K562 (cell line): ENCODE data around the gene RBFOX1. TPM values are rescaled to one million over a fixed set of nuclear protein-coding genes. Genes with fewer than 3 reads are reported as not detected.

Experiments
- ATAC-seq: fragments of 200-7000 bp; cut with Tn5 transposase; 3 replicates; pipeline ENCODE4 v1.9.1; 2020; ENCODE audit warnings: moderate library complexity
- BruUV-seq: library from RNA; stranded (reverse); fragments of 400-500 nt; replicated peaks from 2 replicates; lab custom pipeline; 2021; lab: Mats Ljungman, UMichigan
- CTCF ChIA-PET: fragments of 300-600 bp; formaldehyde crosslinking; extraction: SDS; loops from one replicate; lab custom pipeline; 2021; ENCODE audit warnings: low intra/inter-chr PET ratio; lab: Yijun Ruan, JAX
- POLR2A ChIA-PET: fragments of 300-600, 350-650 bp; sonication (Branson Sonifier 250); formaldehyde crosslinking; extraction: SDS; loops from one replicate; lab custom pipeline; 2021; ENCODE audit warnings: antibody characterized with exemption, inconsistent platforms; lab: Yijun Ruan, JAX
- DNase-seq, 4 experiments: peaks; one replicate each; pipeline versions ENCODE4 v3.0.0 to v3.0.0-alpha.2; 2011 to 2018; ENCODE audit warnings: low spot score in 3 of 4, mixed read lengths in 3 of 4; ENCODE audit errors: extremely low read depth in 1 of 4
- FAIRE-seq: peaks from 2 replicates; lab custom pipeline; 2011; peaks lifted over from hg19 to GRCh38; lab: Jason Lieb, UNC
- H2AFZ ChIP-seq: 2 replicates; pipeline ENCODE4 v1.6.0; 2011; ENCODE audit warnings: low read depth, low read length, control low read depth, inconsistent platforms
- H3K27ac ChIP-seq: fragments of 200-600 bp; 3 replicates; pipeline ENCODE4 v1.8.0; 2011; ENCODE audit warnings: low read depth, mild to moderate bottlenecking, control low read depth, inconsistent platforms, low read length, moderate library complexity, mixed read lengths; ENCODE audit errors: extremely low read depth
- H3K27me3 ChIP-seq, 2 experiments: fragments of 300-600 bp in 1 of 2; 2 replicates in 1 of 2; 3 replicates in 1 of 2; pipeline versions ENCODE4 v1.6.0 to v1.8.0; 2011; ENCODE audit warnings: inconsistent platforms in 2 of 2, low read length in 2 of 2, mild to moderate bottlenecking in 1 of 2, mixed read lengths in 1 of 2, moderate library complexity in 1 of 2; ENCODE audit not compliant: control insufficient read depth in 2 of 2, insufficient read depth in 2 of 2
- H3K36me3 ChIP-seq: fragments of 300-600 bp; 3 replicates; pipeline ENCODE4 v1.8.0; 2011; ENCODE audit warnings: mild to moderate bottlenecking, low read length, inconsistent platforms; ENCODE audit not compliant: control insufficient read depth, insufficient read depth
- H3K4me1 ChIP-seq, 2 experiments: fragments of 200-600 bp in 1 of 2; replicated peaks in 1 of 2; 2 replicates in 1 of 2; 3 replicates in 1 of 2; pipeline versions ENCODE4 v1.5.1 to v1.8.0; 2011; ENCODE audit warnings: inconsistent platforms in 2 of 2, low read length in 2 of 2, mild to moderate bottlenecking in 1 of 2, mixed read lengths in 1 of 2, moderate library complexity in 1 of 2; ENCODE audit not compliant: control insufficient read depth in 2 of 2, insufficient read depth in 2 of 2
- H3K4me2 ChIP-seq: 2 replicates; pipeline ENCODE4 v1.6.1; 2011; ENCODE audit warnings: low read length, control low read depth, inconsistent platforms, mixed read lengths; ENCODE audit not compliant: insufficient read depth
- H3K4me3 ChIP-seq: fragments of 200-600 bp; sonication (generic), shearing (Covaris generic); 2 replicates; pipeline ENCODE4 v1.5.1; 2016; ENCODE audit warnings: control low read depth, inconsistent platforms
- H3K79me2 ChIP-seq: fragments of 200-600 bp; 3 replicates; pipeline ENCODE4 v1.8.0; 2011; ENCODE audit warnings: low read length, inconsistent platforms; ENCODE audit not compliant: control insufficient read depth, insufficient read depth
- H3K9ac ChIP-seq, 2 experiments: 2 replicates each; pipeline versions ENCODE4 v1.6.0 to v1.6.1; 2011; ENCODE audit warnings: low read depth in 2 of 2, low read length in 2 of 2, control low read depth in 1 of 2, inconsistent platforms in 1 of 2, mild to moderate bottlenecking in 1 of 2, mixed read lengths in 1 of 2; ENCODE audit not compliant: insufficient read depth in 1 of 2
- H3K9me1 ChIP-seq: one replicate; pipeline ENCODE4 v1.6.0; 2011; ENCODE audit warnings: inconsistent platforms, mild to moderate bottlenecking, low read length, moderate library complexity; ENCODE audit not compliant: control insufficient read depth, insufficient read depth
- H3K9me3 ChIP-seq: replicated peaks from 2 replicates; pipeline ENCODE4 v1.5.1; 2011; ENCODE audit warnings: low read depth, low read length, inconsistent platforms; ENCODE audit not compliant: control insufficient read depth, insufficient read depth
- H4K20me1 ChIP-seq: replicated peaks from 2 replicates; pipeline ENCODE4 v1.6.1; 2011; ENCODE audit warnings: low read length, inconsistent platforms, mixed read lengths; ENCODE audit not compliant: control insufficient read depth, insufficient read depth
- ASH1L ChIP-seq: fragments of 450-650 bp; IDR thresholded peaks from 2 replicates; pipeline ENCODE4 v1.6.1; 2018; ENCODE audit warnings: borderline replicate concordance, mild to moderate bottlenecking, low read depth; ENCODE audit not compliant: partially characterized antibody
- FOXM1 ChIP-seq, 2 experiments: fragments of 450-650 bp in 1 of 2; sonication (generic) in 1 of 2; formaldehyde crosslinking in 1 of 2; IDR thresholded peaks; 2 replicates each; pipeline versions ENCODE4 v1.6.1 to v1.9.0; 2017 to 2022; ENCODE audit warnings: low read depth in 2 of 2, mild to moderate bottlenecking in 2 of 2, missing genetic modification reagents in 1 of 2, moderate library complexity in 1 of 2
- FUS ChIP-seq: fragments of 200-400 bp; formaldehyde crosslinking; optimal IDR thresholded peaks from 2 replicates; pipeline ENCODE3; 2017; ENCODE audit warnings: low read depth, low read length
- ILF3 ChIP-seq: fragments of 450-650 bp; IDR thresholded peaks from 2 replicates; pipeline ENCODE4 v1.6.1; 2018; ENCODE audit warnings: antibody characterized with exemption, mild to moderate bottlenecking, moderate library complexity, borderline replicate concordance
- MYNN ChIP-seq, 2 experiments: sonication (generic); formaldehyde crosslinking in 1 of 2; IDR thresholded peaks; 2 replicates each; pipeline versions ENCODE4 v1.5.0 to v1.6.1; 2016 to 2020; ENCODE audit warnings: antibody characterized with exemption in 1 of 2, missing genetic modification reagents in 1 of 2
- SNRNP70 ChIP-seq: fragments of 200-400 bp; formaldehyde crosslinking; optimal IDR thresholded peaks from 2 replicates; pipeline ENCODE3; 2017; ENCODE audit warnings: low read depth, low read length
- TAF15 ChIP-seq: fragments of 200-400 bp; formaldehyde crosslinking; IDR thresholded peaks from 2 replicates; pipeline ENCODE4 v1.6.1; 2017; ENCODE audit warnings: mild to moderate bottlenecking, low read depth, low read length, moderate library complexity
- ZNF165 ChIP-seq: fragments of 250-450 bp; sonication (Bioruptor Pico); IDR thresholded peaks from 2 replicates; pipeline ENCODE4 v1.4.0; 2020; ENCODE audit warnings: borderline replicate concordance
- ZNF584 ChIP-seq: fragments of 200-800 bp; sonication (Bioruptor generic); IDR thresholded peaks from 2 replicates; pipeline ENCODE4 v1.6.1; 2016; ENCODE audit warnings: low read depth, mild to moderate bottlenecking, missing genetic modification characterization, missing compliant biosample characterization
- WGBS: fragments of 100-300 bp; shearing (Covaris generic); methylation state at CpG from one replicate; pipeline ENCODE4 v1.1.6; 2016; ENCODE audit warnings: low coverage, mixed read lengths; ENCODE audit not compliant: insufficient coverage; ENCODE audit errors: missing lambda C conversion rate; 5-methylcytosine and 5-hydroxymethylcytosine counted together
- in situ Hi-C: fragments of 300-500 bp; cut with MboI; formaldehyde crosslinking; loops from 4 replicates; pipeline ENCODE4 v1.15.0; 2018; ENCODE audit warnings: inconsistent platforms, mixed read lengths
- intact Hi-C: fragments of 100-400 bp; cut with micrococcal nuclease; formaldehyde crosslinking; loops from 2 replicates; pipeline ENCODE4 v1.14.2; 2022
- polyA plus RNA-seq, 8 experiments: library from polyadenylated mRNA; depleted of rRNA in 4 of 8; stranded (reverse) in 5 of 8; unstranded in 3 of 8; fragments of >200 nt; fragmentation: Nextera tagmentation in 2 of 8; fragmentation: Illumina TruSeq in 1 of 8; extraction: Ambion mirVana in 2 of 8; extraction: Trizol in 1 of 8; gene quantifications; 2 replicates each; pipeline versions ENCODE4 v1.2.1 to v1.2.3, GENCODE V29; 2011 to 2014; ENCODE audit warnings: inconsistent platforms in 1 of 8, missing spikeins in 1 of 8
- total RNA-seq, 7 experiments: library from RNA; depleted of rRNA in 6 of 7; stranded (reverse); fragments of >200 nt in 6 of 7; fragmentation: Illumina TruSeq in 2 of 7; extraction: Trizol in 2 of 7; gene quantifications; 2 replicates each; pipeline versions ENCODE4 v1.2.1 to v1.2.3, GENCODE V29; 2011 to 2021; ENCODE audit warnings: low replicate concordance in 1 of 7

The RBFOX1 gene
- total and polyA plus RNA-seq, 9 of the 15 experiments (the other 6 are each of a cell fraction or from before 2014, with no cell fraction given), result 0.03 TPM; not detected in 8

GRCh38 chr16:7714775-7715174, 382.1 kb downstream of the RBFOX1 start:
- H3K9me1 ChIP-seq, result no peaks in the 10 kb centered on the region
- ATAC-seq, result no peak
- H3K9me3 ChIP-seq, result no peaks in the 10 kb centered on the region

DNA sequence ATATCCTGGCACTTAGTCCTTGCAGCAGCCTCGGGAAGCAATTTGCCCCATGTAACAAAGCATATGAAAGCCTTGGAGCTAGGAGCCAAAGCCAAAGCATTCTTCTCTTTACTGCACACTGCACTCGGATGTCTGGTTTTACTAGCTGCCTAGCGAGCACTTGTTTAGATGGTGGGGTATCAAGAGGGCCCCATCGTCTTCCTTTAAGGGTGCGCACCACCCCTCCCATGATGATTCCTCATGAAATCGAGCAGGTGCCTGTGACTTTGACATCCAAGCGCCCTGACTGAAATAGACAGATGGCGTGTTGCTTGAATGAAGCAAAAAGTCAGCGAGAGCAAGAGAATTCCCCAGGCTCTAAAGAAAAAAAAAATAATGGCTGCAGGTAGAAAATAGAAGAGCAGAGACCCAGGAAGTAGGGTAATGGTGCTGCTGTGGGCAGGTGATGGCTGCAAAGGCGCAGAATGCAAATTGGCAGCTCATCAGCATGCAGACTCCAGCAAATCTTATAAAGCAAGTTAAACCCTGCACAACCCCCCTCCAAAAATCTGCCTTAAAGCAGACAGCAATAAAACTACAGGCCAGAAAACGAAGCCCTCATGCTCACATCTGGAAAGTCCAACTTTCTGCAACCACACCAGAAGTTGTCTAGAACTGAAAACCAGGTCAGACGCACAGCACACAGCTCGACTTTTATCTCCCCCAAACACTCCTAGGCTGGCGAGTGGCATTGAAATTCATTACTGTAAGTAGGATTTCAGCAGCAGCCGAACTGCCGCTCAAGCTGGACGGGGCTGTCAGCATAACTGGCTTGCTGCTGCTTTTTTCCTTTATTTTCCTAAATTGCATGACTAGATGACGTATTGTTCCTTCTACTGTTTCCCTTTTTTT, 384.3 kb downstream of the RBFOX1 start:
- H3K79me2 ChIP-seq, result no peaks in the 10 kb centered on the region
- no peaks in the 10 kb centered on the region for H4K20me1 ChIP-seq
- no peak for ATAC-seq
- ChIA-PET POLR2A (interaction anchor here (0.6 to 1.3 kb wide), 3 partner anchors 16 to 941 kb away, joined by 3 to 5 read pairs (median 3); no protein-coding TSS in a partner anchor), CTCF (no interaction called here)
- WGBS, result under 1% methylated on average over 18 of the region's 18 CpGs
- in situ Hi-C loops, result no loop called here
- no TSS peak for BruUV-seq
- H3K36me3 ChIP-seq, result no peaks in the 10 kb centered on the region
- no peak overlapping the region for H3K27ac ChIP-seq
- H3K9me3 ChIP-seq, result no peaks in the 10 kb centered on the region
- intact Hi-C loops, result no loop called here
- H3K4me2 ChIP-seq, result no peak overlapping the region
- H3K27me3 ChIP-seq, result peaks cover 2 to 13% of the 10 kb centered on the region in 2 experiments; a peak in 3 of 5 replicates
- no peaks in the 10 kb centered on the region for H3K9me1 ChIP-seq
- DNase-seq, result no peak
- H3K4me3 ChIP-seq, result no peak overlapping the region
- no peaks in the 10 kb centered on the region for H3K4me1 ChIP-seq
- FAIRE-seq, result no peak
- no peak overlapping the region for H2AFZ ChIP-seq
- no peak overlapping the region for H3K9ac ChIP-seq
- TF ChIP-seq FOXM1 (IDR thresholded peaks at IDR 0.05; ENCODE audit: low read depth) (no peak), FOXM1 (CRISPR knock-in tag; IDR thresholded peaks at IDR 0.05; ENCODE audit: low read depth) (no peak), SNRNP70 (no peak), ILF3 (no peak), MYNN (IDR thresholded peaks at IDR 0.05) (no peak), MYNN (CRISPR knock-in tag; IDR thresholded peaks at IDR 0.05) (no peak), TAF15 (no peak), ZNF584 (CRISPR knock-in tag) (no peak), ASH1L (no peak)

More at GRCh38 chr16:7714775-7715174, 382.1 kb downstream of the RBFOX1 start:
- Histone ChIP-seq H2AFZ (no peak overlapping the region), H3K36me3 (no peaks in the 10 kb centered on the region), H3K79me2 (no peaks in the 10 kb centered on the region), H3K27ac (no peak overlapping the region), H3K27me3 (peaks cover 0 to 6% of the 10 kb centered on the region in 2 experiments; a peak in 3 of 5 replicates), H3K9ac (no peak overlapping the region), H3K4me3 (no peak overlapping the region), H4K20me1 (no peaks in the 10 kb centered on the region), H3K4me2 (no peak overlapping the region), H3K4me1 (no peaks in the 10 kb centered on the region)
- DNase-seq (no peak), FAIRE-seq (no peak)
- POLR2A ChIA-PET, result no interaction called here
- CTCF ChIA-PET, result no interaction called here
- 0% methylated on average over 2 of the region's 2 CpGs for WGBS
- TF ChIP-seq FUS, result no peak
- no peak for TF ChIP-seq ZNF165 (CRISPR knock-in tag)
- BruUV-seq, result no TSS peak
- in situ Hi-C loops (no loop called here), intact Hi-C loops (no loop called here)
